SK-N-DZ (cell line): ENCODE measurements around the gene NPIPB2.
"Not testable (repeated sequence)": the region's sequence is repeated elsewhere in the genome, so short reads cannot be mapped to it uniquely, and the experiment has no call there.

ENCODE experiments used
- DNase-seq: peaks from one replicate; pipeline ENCODE4 v3.0.0-alpha.2; 2015; ENCODE audit warnings: low spot score

Gene NPIPB2

DNA sequence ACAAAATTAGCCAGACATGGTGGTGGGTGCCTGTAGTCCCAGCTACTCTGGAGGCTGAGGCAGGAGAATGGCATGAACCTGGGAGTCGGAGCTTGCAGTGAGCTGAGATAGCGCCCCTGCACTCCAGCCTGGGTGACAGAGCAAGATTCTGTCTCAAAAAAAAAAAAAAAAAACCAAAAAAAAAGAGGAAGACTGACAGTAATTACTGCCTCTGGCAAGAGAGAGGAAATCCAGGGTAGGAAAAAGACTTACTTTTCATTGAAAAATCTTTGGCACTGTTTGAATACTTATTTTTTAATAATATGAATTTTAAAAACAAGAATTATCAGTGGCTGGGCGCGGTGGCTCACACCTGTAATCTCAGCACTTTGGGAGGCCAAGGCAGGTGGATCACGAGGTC, 20.6 kb upstream of the NPIPB2 start:
- DNase-seq, result not testable (repeated sequence)

DNA sequence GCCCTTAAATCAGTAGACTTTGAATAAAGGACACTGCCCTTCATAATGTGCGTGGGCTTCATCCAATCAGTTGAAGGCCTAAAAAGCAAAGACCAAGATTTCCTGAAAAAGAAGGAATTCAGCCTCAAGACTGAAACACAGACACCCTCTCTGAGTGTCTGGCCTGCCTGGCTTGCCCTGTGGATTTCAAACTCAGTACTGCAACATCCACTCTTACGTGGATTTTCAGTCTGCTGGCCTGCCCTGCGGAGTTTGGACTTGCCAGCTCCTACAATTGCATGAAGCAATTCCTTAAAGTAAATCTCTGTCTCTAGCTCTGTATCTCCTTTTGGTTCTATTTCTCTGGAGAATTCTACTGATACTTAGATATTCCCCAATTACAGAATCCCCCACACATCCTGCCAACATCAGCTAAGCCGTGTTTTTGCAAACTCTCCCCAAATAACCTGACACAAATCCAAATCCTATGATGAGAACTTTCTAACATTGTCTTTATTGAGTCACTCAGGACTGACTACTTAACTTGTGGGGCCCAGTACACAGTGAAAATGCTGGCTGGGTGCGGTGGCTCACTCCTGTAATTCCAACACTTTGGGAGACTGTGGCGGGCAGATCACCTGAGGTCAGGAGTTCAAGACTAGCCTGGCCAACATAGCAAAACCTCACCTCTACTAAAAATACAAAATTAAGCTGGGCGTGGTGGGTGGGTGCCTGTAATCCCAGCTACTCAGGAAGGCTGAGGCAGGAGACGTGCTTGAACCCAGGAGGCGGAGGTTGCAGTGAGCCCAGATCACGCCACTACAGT, 15.9 kb upstream of the NPIPB2 start:
- no peak for DNase-seq

GRCh38 chr16:11956558-11956957, 14.7 kb upstream of the NPIPB2 start:
- no peak for DNase-seq

DNA sequence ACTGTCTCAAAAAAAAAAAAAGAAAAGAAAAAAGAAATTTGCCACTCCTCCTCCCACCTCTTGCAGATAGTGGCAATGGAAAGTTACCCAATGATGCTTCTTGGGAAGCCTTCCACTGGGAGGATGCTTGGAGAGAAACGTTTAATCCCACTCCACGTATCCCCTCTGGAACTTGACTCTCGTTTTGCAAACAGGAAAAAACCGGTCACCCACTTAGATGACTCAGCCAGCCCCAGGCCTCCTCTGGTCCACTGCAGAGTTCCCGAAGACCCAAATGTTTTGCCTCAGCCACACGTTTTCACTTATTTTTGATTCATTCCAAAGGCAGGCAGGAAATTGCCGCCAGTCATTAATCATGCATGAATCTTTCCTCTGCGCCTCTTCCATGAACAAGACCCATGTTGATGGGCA, 13.9 kb upstream of the NPIPB2 start:
- DNase-seq, result no peak

DNA sequence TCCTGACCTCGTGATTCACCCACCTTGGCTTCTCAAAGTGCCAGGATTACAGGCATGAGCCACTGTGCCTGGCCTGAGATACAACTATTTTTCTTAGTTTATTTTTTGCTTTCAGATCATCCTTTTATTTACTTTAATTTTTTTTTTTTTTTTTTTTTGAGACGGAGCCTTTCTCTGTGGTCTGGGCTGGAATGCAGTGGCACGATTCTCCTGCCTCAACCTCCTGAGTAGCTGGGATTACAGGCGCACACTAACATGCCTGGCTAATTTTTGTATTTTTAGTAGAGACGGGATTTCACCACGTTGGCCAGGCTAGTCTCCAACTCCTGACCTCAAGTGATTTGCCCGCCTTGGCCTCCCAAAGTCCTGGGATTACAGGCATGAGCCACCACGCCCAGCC, 11.7 kb upstream of the NPIPB2 start:
- DNase-seq, result not testable (repeated sequence)

- DNase-seq, result no peak
Measured at GRCh38 chr16:11950388-11950787, 8.5 kb upstream of the NPIPB2 start.

DNA sequence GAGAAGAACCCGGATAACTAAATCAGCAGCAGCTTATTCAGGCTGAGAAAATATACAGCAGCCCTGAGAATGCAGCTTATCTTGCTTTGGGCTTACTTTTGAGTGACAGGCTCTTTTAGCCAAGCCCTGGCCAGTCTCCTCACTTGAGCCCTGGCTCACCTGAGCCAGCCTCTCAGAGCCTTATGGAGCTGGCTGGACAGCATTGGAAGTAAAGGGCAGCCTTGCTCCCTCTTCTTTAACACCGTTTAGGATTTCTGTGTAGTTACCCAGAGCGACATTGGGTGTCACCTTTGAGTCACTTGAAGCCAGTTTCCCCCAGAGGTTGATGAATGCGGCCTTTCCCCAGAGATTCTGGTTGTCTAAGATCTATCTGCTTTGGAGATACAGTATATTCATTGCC, 7.7 kb upstream of the NPIPB2 start:
- DNase-seq, result peak; percentile 61

- no peak for DNase-seq
Measured at GRCh38 chr16:11948819-11949218, 7.0 kb upstream of the NPIPB2 start.

DNA sequence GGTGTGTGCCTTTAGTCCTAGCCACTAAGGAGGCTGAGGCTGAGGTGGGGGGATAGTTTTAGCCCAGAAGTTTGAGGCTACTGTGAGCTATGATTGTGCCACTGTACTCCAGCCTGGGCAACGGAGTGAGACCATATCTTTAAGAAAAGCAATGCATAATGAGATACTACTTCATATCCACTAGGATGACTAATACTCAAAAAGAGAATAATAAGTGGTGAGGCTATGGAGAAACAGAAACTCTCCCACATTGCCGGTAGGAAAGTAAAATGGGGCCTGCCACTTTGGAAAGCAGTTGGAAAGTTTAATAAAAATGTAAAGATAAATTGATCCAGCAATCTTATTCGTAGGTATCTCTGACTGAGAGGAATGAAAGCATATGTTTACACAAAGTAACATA, 4.6 kb upstream of the NPIPB2 start:
- no peak for DNase-seq

DNA sequence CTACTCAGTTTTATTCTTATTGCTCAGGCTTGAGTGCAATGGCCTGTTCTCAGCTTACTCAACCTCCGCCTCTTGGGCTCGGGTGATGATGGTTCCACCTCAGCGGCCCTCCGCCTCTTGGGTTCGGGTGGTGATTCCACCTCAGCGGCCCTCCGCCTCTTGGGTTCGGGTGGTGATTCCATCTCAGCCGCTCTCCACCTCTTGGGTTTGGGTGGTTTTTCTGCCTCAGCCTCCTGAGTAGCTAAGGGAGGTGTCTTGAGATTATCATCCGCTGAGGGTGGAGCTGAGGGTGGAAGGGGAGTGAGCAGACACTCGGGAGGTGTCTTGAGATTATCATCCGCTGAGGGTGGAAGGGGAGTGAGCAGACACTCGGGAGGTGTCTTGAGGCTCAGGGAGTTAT, 14.5 kb downstream of the NPIPB2 start:
- DNase-seq, result not testable (repeated sequence)

GRCh38 chr16:11924046-11924445, 17.8 kb downstream of the NPIPB2 start:
- DNase-seq, result not testable (repeated sequence)

DNA sequence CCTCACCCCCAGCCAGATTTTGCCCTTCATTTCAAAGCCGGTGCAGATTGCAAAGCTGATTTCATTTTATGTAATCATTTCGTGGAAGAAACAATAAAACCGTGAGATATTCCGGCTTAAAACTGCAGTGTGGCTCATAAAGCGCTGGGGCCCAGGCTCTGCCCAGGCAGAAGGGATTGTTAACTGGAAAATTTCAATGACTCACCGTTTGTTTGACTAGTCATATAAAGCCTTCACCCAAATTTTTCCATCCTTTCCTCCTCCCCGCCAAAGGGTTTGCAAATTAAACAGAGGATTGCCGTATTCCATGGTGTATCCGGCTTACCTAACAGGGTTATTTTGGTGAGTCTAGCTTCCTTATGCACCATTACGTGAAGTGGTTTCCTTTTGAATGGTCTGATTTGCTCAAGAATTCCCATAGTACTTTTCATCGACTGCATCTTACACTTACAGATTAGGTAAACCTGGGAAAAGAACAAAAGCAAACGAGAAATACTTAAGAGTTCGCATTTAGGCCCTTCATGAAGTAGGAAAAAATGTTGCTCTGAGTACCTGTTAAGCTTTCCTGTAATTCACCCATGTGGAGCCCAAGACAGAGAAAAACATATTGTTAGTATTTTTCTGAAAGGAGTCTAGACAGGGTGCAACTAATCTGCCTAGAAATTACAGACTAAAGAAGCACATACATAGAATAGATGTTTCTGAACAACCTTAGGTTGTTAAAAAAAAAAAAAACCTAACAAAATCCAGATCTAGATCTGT, 25.1 kb downstream of the NPIPB2 start:
- no peak for DNase-seq

DNA sequence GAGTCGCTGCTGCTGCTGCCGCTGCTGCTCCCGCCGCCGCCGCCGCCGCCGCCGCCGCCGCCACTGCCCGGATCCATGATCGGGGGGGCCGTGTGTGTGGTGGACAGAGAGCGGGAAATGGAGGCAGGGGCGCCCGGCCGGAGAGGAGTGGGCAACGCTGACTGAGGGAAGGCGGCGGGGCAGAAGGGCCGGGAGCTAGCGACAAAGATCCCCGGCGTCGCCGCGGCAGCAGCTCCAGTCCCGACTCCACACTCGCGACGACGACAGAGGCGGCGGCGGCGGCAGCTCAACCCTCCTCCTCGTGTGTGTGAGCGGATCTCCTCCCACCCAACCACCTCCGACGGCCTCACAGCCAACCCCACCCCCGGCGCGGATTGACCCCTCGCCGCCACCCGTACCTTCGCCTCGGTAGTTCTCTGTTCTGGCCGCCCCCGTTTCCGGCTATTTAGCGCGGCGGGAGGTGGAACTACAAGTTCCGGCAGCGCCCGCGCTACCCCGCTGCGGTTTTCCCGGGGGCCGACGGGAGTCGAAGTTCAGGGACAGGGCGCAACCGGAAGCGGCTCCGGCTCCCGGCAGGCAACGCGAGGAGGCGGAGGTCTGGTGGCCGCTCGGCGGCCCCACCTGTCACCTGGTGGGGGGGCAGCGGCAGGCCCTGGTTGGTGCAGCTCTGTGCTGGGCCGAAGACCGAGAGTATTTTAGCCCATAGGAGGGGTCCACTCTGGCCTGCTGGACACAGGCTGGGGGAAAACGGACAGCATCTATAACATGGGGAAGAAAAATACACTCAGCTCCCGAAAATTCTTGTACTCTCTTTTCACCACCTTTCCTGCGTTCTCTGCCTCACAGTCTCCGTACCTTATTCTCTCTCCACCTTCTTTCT, 26.0 kb downstream of the NPIPB2 start, which contains the start of gene GSPT1:
GSPT1 (minus strand) TSS at position 313 of the 880 bp plus-strand sequence; CDS start at position 77, 236 bp downstream.
- peak; percentile 98 for DNase-seq

- DNase-seq, result no peak
Measured at GRCh38 chr16:11915114-11915643, 26.7 kb downstream of the NPIPB2 start.

- no peak for DNase-seq
Measured at GRCh38 chr16:11914210-11915113, 27.4 kb downstream of the NPIPB2 start.

DNA sequence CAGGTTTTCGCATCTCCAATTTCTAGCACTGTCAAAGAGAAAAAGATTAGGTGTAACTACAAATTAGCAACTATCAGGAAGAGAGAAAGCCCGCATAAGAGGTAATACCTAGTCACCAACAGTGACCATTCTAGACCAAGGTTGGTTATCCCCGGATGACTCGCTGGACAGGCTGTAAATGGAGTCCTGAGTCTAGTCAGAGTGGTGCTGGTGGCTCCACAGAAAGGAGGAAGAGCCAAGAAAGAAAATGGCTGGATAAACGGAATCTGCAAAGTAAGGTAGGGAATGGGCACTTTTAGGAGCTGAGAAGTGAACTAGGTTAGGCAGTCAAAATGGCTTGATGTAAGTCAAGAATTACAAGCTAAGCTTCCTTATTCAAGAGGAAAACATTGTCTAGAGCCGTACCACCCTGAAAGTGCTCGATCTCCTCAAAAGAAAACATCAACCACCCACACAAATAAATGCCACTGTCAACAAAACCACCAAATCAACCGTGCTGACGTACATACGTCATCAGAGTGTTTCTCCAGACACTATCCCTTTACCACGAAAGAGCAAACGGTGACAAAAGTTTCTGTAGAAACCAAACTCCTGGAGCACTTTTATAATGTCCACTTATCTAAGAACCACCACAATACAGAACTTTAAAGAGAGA, 28.3 kb downstream of the NPIPB2 start:
- no peak for DNase-seq

DNA sequence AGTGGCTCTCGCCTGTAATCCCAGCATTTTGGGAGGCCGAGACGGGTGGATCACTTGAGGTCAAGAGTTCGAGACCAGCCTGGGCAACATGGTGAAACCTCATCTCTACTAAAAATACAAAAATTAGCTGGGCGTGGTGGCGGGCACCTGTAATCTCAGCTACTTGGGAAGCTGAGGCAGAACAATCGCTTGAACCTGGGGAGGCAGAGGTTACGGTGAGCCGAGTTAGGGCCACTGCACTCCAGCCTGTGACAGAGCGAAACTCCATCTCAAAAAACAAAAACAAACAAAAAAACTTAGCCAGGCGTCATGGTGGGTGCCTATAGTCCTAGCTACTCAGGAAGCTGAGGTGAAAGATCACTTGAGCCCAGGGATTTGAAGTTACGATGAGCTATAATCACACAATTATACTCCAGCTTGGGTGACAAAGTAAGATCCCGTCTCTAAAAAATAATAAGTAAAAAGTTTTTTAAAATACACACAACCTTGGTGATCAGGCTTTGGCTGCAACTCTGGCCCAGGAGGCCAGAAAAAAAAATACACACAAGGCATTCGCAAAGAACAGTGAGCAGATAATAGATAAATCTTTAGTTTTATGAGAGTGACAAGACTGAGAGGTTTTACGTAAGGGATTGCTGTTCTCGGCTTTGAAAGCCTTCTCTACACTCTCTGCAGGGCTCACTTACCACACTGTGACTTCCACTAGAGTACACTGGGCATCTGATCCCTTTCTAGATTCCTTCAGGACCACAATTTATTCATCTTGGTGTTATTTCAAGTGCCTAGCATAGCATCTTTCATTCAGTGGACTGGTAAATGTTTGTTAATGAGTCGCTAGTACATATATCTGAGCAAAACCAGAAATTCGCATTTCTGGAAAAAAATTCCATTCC, 31.9 kb downstream of the NPIPB2 start:
- DNase-seq, result no peak

- no peak for DNase-seq
Measured at GRCh38 chr16:11907160-11907970, 34.5 kb downstream of the NPIPB2 start.
